HG03521 (cell line): ENCODE measurements around the gene SPEG.
"Not testable (repeated sequence)": the region's sequence is repeated elsewhere in the genome, so short reads cannot be mapped to it uniquely, and the experiment has no call there.

Experiments used
- ATAC-seq: cut with Tn5 transposase; IDR thresholded peaks from one replicate; pipeline ENCODE4 v1.9.1; 2021; ENCODE audit warnings: mild to moderate bottlenecking, moderate library complexity; ENCODE audit not compliant: unreplicated experiment

The SPEG gene

GRCh38 chr2:219434718-219435525 is at the start of gene SPEG:
Gene SPEG, plus strand, starts transcription at chr2:219434843. Its CDS starts 135 bp downstream, at chr2:219434978.
- ATAC-seq, result no peak

GRCh38 chr2:219384859-219385258 is 49.8 kb upstream of the SPEG start:
- no peak for ATAC-seq

- no peak for ATAC-seq
Observed at GRCh38 chr2:219385958-219386520, 48.6 kb upstream of the SPEG start.

GRCh38 chr2:219386532-219387280 is 47.9 kb upstream of the SPEG start:
- ATAC-seq, result no peak

GRCh38 chr2:219387306-219388120 is 47.1 kb upstream of the SPEG start, which contains the start of gene DNPEP:
Gene DNPEP, minus strand, starts transcription at chr2:219387912. Its CDS starts 118 bp downstream, at chr2:219387794.
- peak; percentile 44 for ATAC-seq

- ATAC-seq, result peak; percentile 77
Observed at GRCh38 chr2:219388121-219388906, 46.3 kb upstream of the SPEG start.

- no peak for ATAC-seq
Observed at GRCh38 chr2:219388907-219389156, 45.8 kb upstream of the SPEG start.

- no peak for ATAC-seq
Observed at GRCh38 chr2:219392754-219393153, 41.9 kb upstream of the SPEG start.

- not testable (repeated sequence) for ATAC-seq
Observed at GRCh38 chr2:219395056-219395455, 39.6 kb upstream of the SPEG start.

- ATAC-seq, result no peak
Observed at GRCh38 chr2:219395609-219396008, 39.0 kb upstream of the SPEG start.

- no peak for ATAC-seq
Observed at GRCh38 chr2:219396863-219397457, 37.7 kb upstream of the SPEG start.

- no peak for ATAC-seq
Observed at GRCh38 chr2:219398721-219399363, 35.8 kb upstream of the SPEG start.

- ATAC-seq, result no peak
Observed at GRCh38 chr2:219399716-219400478, 34.7 kb upstream of the SPEG start.

- no peak for ATAC-seq
Observed at GRCh38 chr2:219400562-219400961, 34.1 kb upstream of the SPEG start.

GRCh38 chr2:219401606-219402005 is 33.0 kb upstream of the SPEG start:
- no peak for ATAC-seq

GRCh38 chr2:219402665-219403515 is 31.8 kb upstream of the SPEG start:
- no peak for ATAC-seq

- no peak for ATAC-seq
Observed at GRCh38 chr2:219403861-219404260, 30.8 kb upstream of the SPEG start.
